ENCODE results near the gene WWOX. TPM values are rescaled to one million over a fixed set of nuclear protein-coding genes. Genes with fewer than 3 reads are reported as not detected.

WWOX gene
- total RNA-seq, 3 donors from 2014 or later (not counting 1 experiment from before 2014, with no cell fraction given), result 21.0 to 29.8 (median 27.0) TPM

- intact Hi-C loops (cut with micrococcal nuclease), result no loop called here
- TF ChIP-seq, protein P1, sequence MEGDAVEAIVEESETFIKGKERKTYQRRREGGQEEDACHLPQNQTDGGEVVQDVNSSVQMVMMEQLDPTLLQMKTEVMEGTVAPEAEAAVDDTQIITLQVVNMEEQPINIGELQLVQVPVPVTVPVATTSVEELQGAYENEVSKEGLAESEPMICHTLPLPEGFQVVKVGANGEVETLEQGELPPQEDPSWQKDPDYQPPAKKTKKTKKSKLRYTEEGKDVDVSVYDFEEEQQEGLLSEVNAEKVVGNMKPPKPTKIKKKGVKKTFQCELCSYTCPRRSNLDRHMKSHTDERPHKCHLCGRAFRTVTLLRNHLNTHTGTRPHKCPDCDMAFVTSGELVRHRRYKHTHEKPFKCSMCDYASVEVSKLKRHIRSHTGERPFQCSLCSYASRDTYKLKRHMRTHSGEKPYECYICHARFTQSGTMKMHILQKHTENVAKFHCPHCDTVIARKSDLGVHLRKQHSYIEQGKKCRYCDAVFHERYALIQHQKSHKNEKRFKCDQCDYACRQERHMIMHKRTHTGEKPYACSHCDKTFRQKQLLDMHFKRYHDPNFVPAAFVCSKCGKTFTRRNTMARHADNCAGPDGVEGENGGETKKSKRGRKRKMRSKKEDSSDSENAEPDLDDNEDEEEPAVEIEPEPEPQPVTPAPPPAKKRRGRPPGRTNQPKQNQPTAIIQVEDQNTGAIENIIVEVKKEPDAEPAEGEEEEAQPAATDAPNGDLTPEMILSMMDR (IDR thresholded peaks at IDR 0.05), result no peak
- ATAC-seq (no peak), DNase-seq (no peak)
- peaks cover 3% of the 10 kb centered on the region for H3K9me3 ChIP-seq (ENCODE audit: control insufficient read depth, insufficient read depth, low read length)
- H3K4me3 ChIP-seq (ENCODE audit: low read length), result no peak overlapping the region
- H3K27ac ChIP-seq (ENCODE audit: low read length), result no peak overlapping the region
- Mint-ChIP-seq H3K9me3 (no peaks in the 10 kb centered on the region), H3K27me3 (ENCODE audit: low read depth in 2 of 2) (no peaks in the 10 kb centered on the region), H3K36me3 (no peaks in the 10 kb centered on the region), H3K4me3 (no peak overlapping the region), H3K27ac (no peak overlapping the region), H3K4me1 (peaks cover 14 to 15% of the 10 kb centered on the region in 2 donors)
- WGBS (ENCODE audit: insufficient coverage), result 92% methylated on average over 3 of the region's 3 CpGs
- no peaks in the 10 kb centered on the region for H3K27me3 ChIP-seq (ENCODE audit: control insufficient read depth, insufficient read depth, low read length)
- no peaks in the 10 kb centered on the region for H3K36me3 ChIP-seq (ENCODE audit: control insufficient read depth, insufficient read depth, low read length)
- no peaks in the 10 kb centered on the region for H3K4me1 ChIP-seq (ENCODE audit: control insufficient read depth, insufficient read depth, low read length)
These were observed 75.8 kb downstream of the WWOX start for GRCh38 chr16:78175287-78175686.

- Mint-ChIP-seq H3K27me3 (ENCODE audit: low read depth in 2 of 2) (no peaks in the 10 kb centered on the region), H3K27ac (no peak overlapping the region), H3K36me3 (no peaks in the 10 kb centered on the region), H3K4me1 (peaks cover 14 to 25% of the 10 kb centered on the region in 2 donors), H3K9me3 (no peaks in the 10 kb centered on the region), H3K4me3 (no peak overlapping the region)
- Histone ChIP-seq H3K27ac (ENCODE audit: low read length) (no peak overlapping the region), H3K27me3 (ENCODE audit: control insufficient read depth, insufficient read depth, low read length) (no peaks in the 10 kb centered on the region), H3K9me3 (ENCODE audit: control insufficient read depth, insufficient read depth, low read length) (peaks cover 3% of the 10 kb centered on the region), H3K36me3 (ENCODE audit: control insufficient read depth, insufficient read depth, low read length) (no peaks in the 10 kb centered on the region), H3K4me3 (ENCODE audit: low read length) (no peak overlapping the region), H3K4me1 (ENCODE audit: control insufficient read depth, insufficient read depth, low read length) (no peaks in the 10 kb centered on the region)
- no peak for DNase-seq
- intact Hi-C loops (cut with micrococcal nuclease), result no loop called here
- no peak for ATAC-seq
- TF ChIP-seq, protein P1 (IDR thresholded peaks at IDR 0.05), result no peak
- 98% methylated on average over 5 of the region's 5 CpGs for WGBS (ENCODE audit: insufficient coverage)
These were observed 77.0 kb downstream of the WWOX start for GRCh38 chr16:78176435-78176834.

GRCh38 chr16:78177218-78177617 lies 77.8 kb downstream of the WWOX start:
- Histone ChIP-seq H3K9me3 (ENCODE audit: control insufficient read depth, insufficient read depth, low read length) (peaks cover 3% of the 10 kb centered on the region), H3K27ac (ENCODE audit: low read length) (no peak overlapping the region), H3K4me3 (ENCODE audit: low read length) (no peak overlapping the region), H3K4me1 (ENCODE audit: control insufficient read depth, insufficient read depth, low read length) (no peaks in the 10 kb centered on the region), H3K36me3 (ENCODE audit: control insufficient read depth, insufficient read depth, low read length) (no peaks in the 10 kb centered on the region), H3K27me3 (ENCODE audit: control insufficient read depth, insufficient read depth, low read length) (no peaks in the 10 kb centered on the region)
- TF ChIP-seq, protein P1 (IDR thresholded peaks at IDR 0.05), result no peak
- Mint-ChIP-seq H3K4me1 (peaks cover 14 to 25% of the 10 kb centered on the region in 2 donors), H3K4me3 (no peak overlapping the region), H3K27me3 (ENCODE audit: low read depth in 2 of 2) (no peaks in the 10 kb centered on the region), H3K36me3 (no peaks in the 10 kb centered on the region), H3K9me3 (no peaks in the 10 kb centered on the region), H3K27ac (peak overlapping the region in 1 of 2 donors; percentile 63)
- 84% methylated on average over 4 of the region's 5 CpGs for WGBS (ENCODE audit: insufficient coverage)
- intact Hi-C loops (cut with micrococcal nuclease), result no loop called here
- DNase-seq (no peak), ATAC-seq (peak in 2 of 3 donors; percentile 43 to 54)

DNA sequence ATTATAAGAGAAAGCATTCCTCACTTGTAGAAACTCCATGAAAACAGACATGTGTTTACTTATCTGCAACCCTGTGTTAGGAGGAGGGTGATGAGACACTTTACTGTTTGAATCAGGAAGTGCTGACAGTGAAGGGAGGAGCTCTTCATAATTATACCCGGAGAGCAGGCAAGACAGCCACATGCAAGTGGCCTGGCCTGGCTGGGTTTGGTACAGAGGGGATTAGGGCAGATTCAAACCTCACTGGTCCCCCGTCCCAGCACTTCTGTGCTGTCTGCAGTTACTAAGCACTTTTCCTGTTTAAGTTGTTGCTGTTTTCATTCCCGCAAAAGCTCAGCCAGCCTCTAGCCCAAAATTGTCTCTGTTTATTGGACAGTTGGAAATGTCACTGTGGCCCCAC lies 78.5 kb downstream of the WWOX start:
- Mint-ChIP-seq H3K4me3 (no peak overlapping the region), H3K4me1 (peaks cover 14 to 25% of the 10 kb centered on the region in 2 donors), H3K9me3 (no peaks in the 10 kb centered on the region), H3K36me3 (no peaks in the 10 kb centered on the region), H3K27me3 (ENCODE audit: low read depth in 2 of 2) (no peaks in the 10 kb centered on the region), H3K27ac (peak overlapping the region in 1 of 2 donors; percentile 63)
- peak; percentile 35 to 59 (median 35) for ATAC-seq
- Histone ChIP-seq H3K27me3 (ENCODE audit: control insufficient read depth, insufficient read depth, low read length) (no peaks in the 10 kb centered on the region), H3K27ac (ENCODE audit: low read length) (no peak overlapping the region), H3K4me3 (ENCODE audit: low read length) (no peak overlapping the region), H3K36me3 (ENCODE audit: control insufficient read depth, insufficient read depth, low read length) (no peaks in the 10 kb centered on the region), H3K9me3 (ENCODE audit: control insufficient read depth, insufficient read depth, low read length) (peaks cover 3% of the 10 kb centered on the region), H3K4me1 (ENCODE audit: control insufficient read depth, insufficient read depth, low read length) (no peaks in the 10 kb centered on the region)
- 79% methylated on average over 3 of the region's 3 CpGs for WGBS (ENCODE audit: insufficient coverage)
- TF ChIP-seq, protein P1 (IDR thresholded peaks at IDR 0.05), result no peak
- intact Hi-C loops (cut with micrococcal nuclease), result no loop called here
- DNase-seq, result no peak

Data from natural killer cell (primary cell).